ENCODE results near the gene DNAJC11. TPM values are rescaled to one million over a fixed set of nuclear protein-coding genes. Genes with fewer than 3 reads are reported as not detected.
"Not testable (repeated sequence)": the region's sequence is repeated elsewhere in the genome, so short reads cannot be mapped to it uniquely, and the experiment has no call there.

DNAJC11 gene
- total RNA-seq, 1 donor from 2014 or later, result 47.6 TPM

- H3K4me2 ChIP-seq, result no peak overlapping the region
- peaks cover 14% of the 10 kb centered on the region for H3K4me1 ChIP-seq
- H3K9me3 Mint-ChIP-seq, result no peaks in the 10 kb centered on the region
- no peak overlapping the region for H3K4me3 Mint-ChIP-seq
- peaks cover 3% of the 10 kb centered on the region for H3K4me1 Mint-ChIP-seq
- H3K27me3 Mint-ChIP-seq (ENCODE audit: insufficient read depth, low read depth), result peaks cover 12% of the 10 kb centered on the region
- TF ChIP-seq EZH2phosphoT487 (IDR thresholded peaks at IDR 0.05) (no peak), CTCF (IDR thresholded peaks at IDR 0.05) (no peak), EZH2 (IDR thresholded peaks at IDR 0.05) (no peak)
- no peaks in the 10 kb centered on the region for H3K36me3 ChIP-seq
- no peak overlapping the region for H2AFZ ChIP-seq (replicated peaks)
- no peaks in the 10 kb centered on the region for H3K9me3 ChIP-seq (ENCODE audit: low read depth)
- peaks cover 23% of the 10 kb centered on the region for H3F3A ChIP-seq (ENCODE audit: low read depth)
- peaks cover 6% of the 10 kb centered on the region for H3K27me3 ChIP-seq
- H3K36me3 Mint-ChIP-seq, result no peaks in the 10 kb centered on the region
- no peak overlapping the region for H3K27ac Mint-ChIP-seq
- H3K79me2 ChIP-seq (ENCODE audit: low read depth), result no peaks in the 10 kb centered on the region
- no peak overlapping the region for H3K9ac ChIP-seq
- H3K27ac ChIP-seq, result no peak overlapping the region
- H3K4me3 ChIP-seq, result no peak overlapping the region
- DNase-seq (ENCODE audit: low spot score), result no peak
- H4K20me1 ChIP-seq (ENCODE audit: low read depth), result no peaks in the 10 kb centered on the region
Measured at GRCh38 chr1:6745073-6745472, 43.5 kb upstream of the DNAJC11 start.

GRCh38 chr1:6743189-6744101 lies 41.8 kb upstream of the DNAJC11 start:
- no peak overlapping the region for H3K4me2 ChIP-seq
- no peaks in the 10 kb centered on the region for H3K79me2 ChIP-seq (ENCODE audit: low read depth)
- no peak overlapping the region for H3K4me3 ChIP-seq
- H3K9ac ChIP-seq, result no peak overlapping the region
- no peaks in the 10 kb centered on the region for H3K9me3 ChIP-seq (ENCODE audit: low read depth)
- H3K27me3 Mint-ChIP-seq (ENCODE audit: insufficient read depth, low read depth), result peaks cover 12% of the 10 kb centered on the region
- H3K36me3 Mint-ChIP-seq, result no peaks in the 10 kb centered on the region
- TF ChIP-seq CTCF (IDR thresholded peaks at IDR 0.05) (no peak), EZH2phosphoT487 (IDR thresholded peaks at IDR 0.05) (no peak), EZH2 (IDR thresholded peaks at IDR 0.05) (no peak)
- H3K4me1 Mint-ChIP-seq, result peaks cover 12% of the 10 kb centered on the region
- no peaks in the 10 kb centered on the region for H3K9me3 Mint-ChIP-seq
- no peak overlapping the region for H3K4me3 Mint-ChIP-seq
- H4K20me1 ChIP-seq (ENCODE audit: low read depth), result no peaks in the 10 kb centered on the region
- peaks cover 14% of the 10 kb centered on the region for H3K4me1 ChIP-seq
- DNase-seq (ENCODE audit: low spot score), result no peak
- H3F3A ChIP-seq (ENCODE audit: low read depth), result peaks cover 23% of the 10 kb centered on the region
- no peak overlapping the region for H2AFZ ChIP-seq (replicated peaks)
- no peak overlapping the region for H3K27ac Mint-ChIP-seq
- peaks cover 2% of the 10 kb centered on the region for H3K27me3 ChIP-seq
- no peaks in the 10 kb centered on the region for H3K36me3 ChIP-seq
- no peak overlapping the region for H3K27ac ChIP-seq

- not testable (repeated sequence) for H3K27ac ChIP-seq; H3K79me2 ChIP-seq (ENCODE audit: low read depth); H3K9me3 Mint-ChIP-seq; H3K27me3 ChIP-seq; H3K36me3 ChIP-seq; H2AFZ ChIP-seq (replicated peaks); H3K9ac ChIP-seq; H3K9me3 ChIP-seq (ENCODE audit: low read depth); H3K36me3 Mint-ChIP-seq; H3K4me3 Mint-ChIP-seq; H4K20me1 ChIP-seq (ENCODE audit: low read depth); H3K4me2 ChIP-seq; H3K4me3 ChIP-seq; H3K27ac Mint-ChIP-seq
- Mint-ChIP-seq H3K27me3 (ENCODE audit: insufficient read depth, low read depth) (peaks cover 12% of the 10 kb centered on the region), H3K4me1 (peaks cover 12% of the 10 kb centered on the region)
- H3F3A ChIP-seq (ENCODE audit: low read depth), result peaks cover 23% of the 10 kb centered on the region
- DNase-seq (ENCODE audit: low spot score), result peak; percentile 37
- peaks cover 14% of the 10 kb centered on the region for H3K4me1 ChIP-seq
Measured at GRCh38 chr1:6742676-6743188, 41.1 kb upstream of the DNAJC11 start.

Data from neural progenitor cell (in vitro differentiated cells).